GM19324 (cell line): ENCODE data around the gene MRPL39.
"Not testable (repeated sequence)": the region's sequence is repeated elsewhere in the genome, so short reads cannot be mapped to it uniquely, and the experiment has no call there.

ENCODE experiments used
- ATAC-seq: cut with Tn5 transposase; IDR thresholded peaks from one replicate; pipeline ENCODE4 v1.9.1; 2021; ENCODE audit warnings: mild to moderate bottlenecking, moderate library complexity; ENCODE audit not compliant: unreplicated experiment, low FRiP score

The MRPL39 gene

DNA sequence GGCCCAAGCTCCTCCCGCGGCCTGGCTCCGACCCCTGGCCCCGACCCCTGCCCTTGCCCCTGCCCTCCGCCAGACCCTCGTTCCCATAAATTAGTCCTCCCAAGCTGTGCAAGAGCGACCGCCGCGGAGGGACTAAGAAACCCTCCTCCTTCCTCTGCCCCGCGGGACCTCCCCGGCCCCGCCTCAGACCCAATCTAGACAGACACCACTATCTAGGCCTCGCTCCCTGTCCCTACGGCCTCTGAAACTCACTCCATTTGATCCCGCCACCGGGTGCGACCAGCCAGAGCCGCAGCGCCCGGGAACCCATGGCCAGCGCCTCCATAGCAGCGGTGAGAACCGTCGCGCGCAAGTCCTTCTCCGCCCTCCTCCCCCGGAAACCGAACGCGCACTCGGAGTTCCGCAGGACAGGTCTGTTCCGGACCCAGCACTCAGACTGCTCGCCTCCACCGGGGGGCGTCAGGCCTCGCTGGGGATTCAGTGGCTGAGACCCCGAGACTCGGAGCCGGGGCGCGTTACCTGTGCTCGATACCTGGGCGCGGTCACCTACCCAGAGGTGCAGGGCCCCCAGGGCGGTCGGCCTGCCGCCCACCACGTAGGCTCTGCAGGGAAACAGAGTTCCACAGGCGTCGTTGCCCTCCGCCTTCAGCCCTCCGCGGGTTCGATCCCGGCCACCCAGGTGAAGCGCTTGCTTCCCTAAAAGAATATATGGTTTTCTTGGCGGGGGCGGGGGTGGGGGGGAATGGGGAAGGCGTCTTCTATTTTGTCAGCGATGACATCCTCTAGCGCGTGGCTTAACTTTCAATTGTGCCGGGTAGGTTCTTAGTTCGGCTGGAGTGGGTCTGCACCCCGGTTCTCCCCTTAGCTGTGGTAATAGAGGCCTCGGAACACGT lies at the start of gene MRPL39:
Gene MRPL39, minus strand, starts transcription at position 331 of the 893 bp plus-strand sequence. Its CDS starts 6 bp downstream, at position 325.
- peak; percentile 94 for ATAC-seq

DNA sequence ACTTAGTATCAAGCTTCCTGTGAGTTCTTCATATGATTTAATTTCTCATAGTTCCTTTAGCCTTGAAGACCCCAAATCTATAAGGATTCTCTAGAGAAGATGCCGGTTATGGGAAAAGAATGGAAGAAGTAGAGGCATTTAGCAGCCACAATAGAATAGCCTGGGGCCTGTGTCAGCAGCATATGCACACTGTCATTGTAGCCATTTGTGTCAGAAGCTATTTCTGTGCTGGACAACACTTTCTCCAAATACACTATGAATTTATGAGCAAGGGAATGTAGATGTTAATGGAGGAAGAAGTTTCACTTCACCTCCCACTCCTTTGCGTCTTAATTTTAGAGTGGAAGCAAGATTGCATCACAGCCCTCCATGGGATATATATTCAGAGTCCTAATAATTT lies 49.1 kb upstream of the MRPL39 start:
- no peak for ATAC-seq

DNA sequence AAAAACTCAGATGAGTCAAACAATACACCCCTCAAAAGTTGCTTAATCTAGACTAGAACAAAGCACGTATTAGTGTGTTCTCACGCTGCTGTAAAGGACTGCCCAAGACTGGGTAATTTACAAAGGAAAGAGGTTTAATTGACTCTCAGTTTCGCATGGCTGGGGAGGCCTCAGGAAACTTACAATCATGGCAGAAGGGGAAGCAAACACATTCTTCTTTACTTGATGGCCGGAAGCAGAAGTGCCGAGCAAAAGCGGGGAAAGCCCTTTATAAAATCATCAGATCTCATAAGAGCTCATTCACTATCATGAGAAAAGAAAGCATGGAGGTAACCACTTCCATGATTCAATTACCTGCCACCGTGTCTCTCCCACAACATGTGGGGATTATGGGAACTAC lies 41.9 kb upstream of the MRPL39 start:
- ATAC-seq, result no peak

DNA sequence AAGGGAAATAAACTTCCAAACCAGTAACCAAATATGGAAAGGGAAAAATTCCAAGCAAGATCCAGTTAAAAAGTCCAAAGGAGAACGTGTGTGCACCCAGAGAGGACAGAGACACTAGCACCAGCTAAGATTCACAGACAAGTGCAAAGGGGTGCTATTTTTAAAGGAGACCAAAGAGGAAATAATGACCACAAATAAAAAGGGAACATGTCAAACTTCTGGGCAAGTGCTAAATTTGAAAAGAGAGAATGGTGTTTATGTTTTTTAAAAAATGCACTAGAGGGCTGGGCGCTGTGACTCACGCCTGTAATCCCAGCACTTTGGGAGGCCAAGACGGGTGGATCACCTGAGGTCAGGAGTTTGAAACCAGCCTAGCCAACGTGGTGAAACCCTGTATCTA lies 40.4 kb upstream of the MRPL39 start:
- ATAC-seq, result no peak

DNA sequence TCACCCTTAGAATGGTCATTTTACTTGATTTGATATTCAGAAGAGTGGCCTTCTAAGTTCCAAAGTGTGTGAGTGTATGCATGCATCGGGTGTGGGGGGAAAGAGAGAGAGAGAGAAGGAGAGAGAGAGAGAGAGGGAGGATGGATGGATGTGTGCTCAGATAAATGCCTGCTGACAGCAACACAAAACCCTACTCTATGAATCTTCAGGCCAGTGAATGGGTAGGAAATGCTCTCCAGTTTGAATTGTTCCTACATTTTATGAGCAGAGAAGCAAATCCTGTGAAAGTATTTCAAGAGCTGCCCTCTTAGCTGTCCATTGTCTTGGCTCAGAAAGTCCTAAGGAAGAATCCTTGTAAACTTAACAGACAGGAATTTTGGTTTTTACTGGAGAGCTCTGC lies 39.2 kb upstream of the MRPL39 start:
- no peak for ATAC-seq

DNA sequence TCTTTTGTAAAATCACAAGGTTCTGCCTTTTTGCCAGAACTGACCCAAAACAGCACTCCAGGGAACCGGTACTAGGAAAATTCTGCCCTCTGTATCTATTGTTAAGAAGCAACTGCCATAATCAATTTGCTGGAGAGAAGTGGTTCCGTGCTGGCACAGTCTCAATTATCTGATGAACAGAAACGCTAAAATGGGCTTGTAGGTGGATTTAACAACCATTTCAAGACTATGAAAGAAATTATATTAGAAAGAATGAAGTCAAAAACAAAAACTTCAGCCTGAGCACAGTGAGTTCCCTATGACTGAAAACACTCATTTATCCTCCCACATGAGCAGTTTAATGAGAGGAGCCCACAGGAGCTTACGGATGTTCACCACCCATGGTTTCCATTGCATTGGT lies 36.2 kb upstream of the MRPL39 start:
- no peak for ATAC-seq

DNA sequence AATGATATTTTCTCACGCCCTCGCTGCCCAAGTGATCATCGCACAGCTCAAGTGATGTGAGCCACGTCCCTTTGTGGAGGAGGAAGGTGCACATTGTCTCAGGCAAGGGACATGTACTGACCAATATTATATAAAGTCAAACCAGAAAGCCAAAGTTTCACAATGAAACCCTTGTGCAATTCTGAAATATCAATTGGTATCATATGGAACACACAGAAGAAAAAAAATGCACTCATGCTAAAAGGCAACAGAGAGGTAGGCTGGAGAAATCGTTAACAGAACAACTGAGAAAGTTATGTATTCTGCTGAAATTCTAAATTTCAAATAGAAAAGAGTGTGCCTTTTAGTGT lies 33.6 kb upstream of the MRPL39 start:
- ATAC-seq, result no peak

DNA sequence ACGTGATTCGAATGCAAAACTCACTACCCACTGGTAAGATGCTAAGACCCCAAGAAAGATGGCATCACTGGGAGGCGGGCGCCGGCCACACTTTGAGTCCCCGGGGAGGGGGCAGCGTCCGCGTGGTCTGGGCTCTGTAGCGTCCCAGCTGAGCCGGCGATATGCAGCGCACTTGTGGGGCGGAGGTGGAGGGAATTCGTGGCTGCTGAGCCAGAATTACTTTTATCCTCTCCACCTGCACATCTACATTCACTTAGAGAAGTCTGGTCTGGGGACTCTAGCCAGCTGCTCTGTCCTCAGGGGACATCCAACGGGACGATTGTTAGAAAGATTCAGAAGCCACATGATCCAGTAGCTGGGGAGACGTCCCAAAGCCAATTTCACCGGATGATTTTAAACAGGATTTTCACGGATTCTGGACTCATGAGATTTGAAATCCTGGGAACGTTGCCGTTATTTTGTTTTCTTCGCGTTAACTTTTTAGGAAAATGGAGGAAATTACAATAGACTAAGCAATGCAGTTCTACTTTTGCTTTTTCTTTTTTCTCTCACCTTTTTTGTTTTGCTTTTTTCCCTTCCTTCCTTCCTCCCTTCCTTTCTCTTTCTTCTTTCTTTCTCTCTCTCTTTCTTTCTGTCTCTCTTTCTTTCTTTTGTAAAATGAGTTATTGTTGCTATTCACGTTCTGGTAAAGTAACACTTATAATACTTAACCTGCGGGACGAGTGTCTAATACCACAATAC lies 33.1 kb upstream of the MRPL39 start:
- peak; percentile 32 for ATAC-seq

DNA sequence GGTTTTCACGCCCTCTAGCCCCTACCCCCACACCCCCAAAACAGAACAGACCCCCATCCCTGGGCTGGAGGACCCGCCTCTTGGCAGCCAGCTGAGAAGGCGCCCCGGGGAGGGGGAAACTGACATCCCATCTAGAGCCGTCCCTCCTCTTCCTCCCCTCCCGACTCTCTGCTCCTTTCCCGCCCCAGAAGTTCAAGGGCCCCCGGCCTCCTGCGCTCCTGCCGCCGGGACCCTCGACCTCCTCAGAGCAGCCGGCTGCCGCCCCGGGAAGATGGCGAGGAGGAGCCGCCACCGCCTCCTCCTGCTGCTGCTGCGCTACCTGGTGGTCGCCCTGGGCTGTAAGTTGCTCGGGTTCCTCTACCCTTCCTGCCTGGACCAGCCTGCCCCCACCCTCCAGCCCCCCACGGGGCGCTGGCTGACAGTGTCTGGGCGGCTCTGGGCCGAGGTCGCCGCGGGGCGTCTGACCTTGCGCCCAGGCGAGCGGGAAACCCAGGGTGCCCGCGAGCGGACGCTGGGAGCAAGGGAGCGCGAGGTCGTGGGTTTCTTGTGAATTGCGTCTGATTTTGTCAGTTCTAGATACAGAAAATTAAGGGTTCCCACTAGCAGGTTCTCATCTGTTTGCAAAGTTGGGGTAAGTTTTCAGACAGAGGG lies 32.4 kb upstream of the MRPL39 start:
- peak; percentile 71 for ATAC-seq

DNA sequence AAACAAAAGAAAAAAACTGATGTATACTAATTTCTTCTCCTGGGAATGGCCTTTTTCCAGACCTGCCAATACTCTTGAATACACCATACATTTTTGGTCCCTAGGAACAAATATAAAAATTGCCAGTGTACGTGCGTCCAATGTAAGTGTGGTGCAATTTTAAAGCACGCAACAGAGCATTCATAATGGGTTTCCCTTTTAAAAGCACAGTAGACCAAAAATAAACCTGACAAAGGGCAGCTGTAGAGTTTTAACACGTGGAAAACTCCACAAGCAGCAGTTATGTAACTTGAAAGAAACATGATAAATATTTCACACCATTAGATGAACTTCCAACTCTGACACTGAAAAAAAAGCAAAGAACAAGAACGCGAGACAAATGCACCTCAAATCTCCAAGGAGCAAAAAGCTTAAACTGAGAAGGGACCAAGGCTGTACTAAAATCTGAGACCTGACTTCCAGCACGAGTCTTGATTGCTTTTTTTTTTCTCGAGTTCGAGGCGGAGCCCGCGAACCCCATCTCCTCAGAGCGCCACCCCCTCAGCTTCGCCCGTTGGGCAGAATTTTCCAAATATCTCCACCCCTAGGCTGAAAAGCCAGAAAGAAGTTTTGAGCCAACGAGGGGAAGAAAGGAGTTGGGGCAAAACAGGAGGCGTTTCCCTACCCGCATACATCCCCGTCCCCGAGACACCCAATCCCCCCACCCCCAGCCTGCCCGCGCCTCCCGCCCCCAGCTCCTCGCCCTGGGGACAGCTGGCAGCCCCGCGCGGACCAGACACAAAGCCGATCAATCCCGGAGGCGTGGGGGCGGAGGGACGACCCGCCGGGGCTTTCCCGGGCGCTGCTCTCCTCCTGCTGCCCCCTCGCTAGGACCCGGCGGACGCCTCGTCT lies 31.6 kb upstream of the MRPL39 start, which contains the start of gene JAM2:
Gene JAM2, plus strand, starts transcription at position 599 of the 891 bp plus-strand sequence. CDS start 564 bp downstream, outside the sequence.
- ATAC-seq, result peak; percentile 39

DNA sequence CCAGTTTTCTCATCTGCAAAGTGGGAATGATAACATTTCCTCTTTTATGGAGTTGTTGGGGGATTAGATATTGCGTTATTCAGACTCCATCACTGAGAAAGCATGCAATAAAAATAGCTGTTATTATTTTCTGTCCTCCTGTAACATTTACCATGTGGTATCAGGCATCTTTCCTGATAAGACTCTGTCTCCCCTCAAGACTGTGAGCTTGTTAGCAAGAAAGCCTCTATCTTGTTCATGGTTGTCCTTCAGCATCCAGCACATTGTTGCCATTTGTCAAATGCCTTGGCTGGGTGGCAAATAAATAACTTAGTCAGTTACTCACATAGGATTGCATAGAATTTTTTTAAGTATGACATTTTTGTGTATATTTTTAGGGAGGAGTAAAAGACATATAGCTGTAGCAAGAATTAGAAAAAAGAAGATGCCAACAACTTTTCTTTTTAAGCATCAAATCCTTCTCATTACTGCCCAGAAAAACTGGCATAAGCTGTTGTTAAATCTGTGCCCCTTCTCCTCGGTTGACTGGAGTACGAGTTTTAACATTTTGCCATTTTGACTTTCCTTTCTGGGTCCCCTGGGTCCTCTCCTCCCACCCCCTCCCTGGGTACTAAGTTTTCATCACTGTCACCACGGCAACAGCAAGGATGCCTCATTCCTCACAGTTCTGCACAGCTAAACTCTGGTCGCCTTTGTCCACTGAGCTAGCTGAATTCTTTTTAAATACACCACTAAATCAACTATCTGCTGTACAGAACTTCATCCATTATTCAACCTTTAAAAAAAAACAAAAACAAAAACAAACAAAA lies 30.8 kb upstream of the MRPL39 start:
- no peak for ATAC-seq

DNA sequence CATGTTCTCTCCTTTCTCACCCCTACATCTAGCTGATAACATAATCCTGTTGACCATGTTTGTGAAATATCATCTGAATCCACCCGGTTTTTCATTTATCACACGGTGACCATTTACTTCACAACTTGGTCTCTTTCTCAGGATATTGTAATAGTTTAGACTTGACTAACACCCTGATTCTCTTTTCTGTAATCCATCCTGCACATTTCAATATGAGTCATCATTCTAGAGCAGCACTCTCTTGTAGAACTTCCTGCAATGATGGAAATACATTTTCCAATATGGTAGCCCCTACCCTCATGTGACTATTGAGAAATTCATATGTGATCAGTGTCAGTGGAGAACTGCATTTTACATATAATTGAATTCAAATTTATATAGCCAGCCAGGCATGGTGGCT lies 29.4 kb upstream of the MRPL39 start:
- ATAC-seq, result no peak

DNA sequence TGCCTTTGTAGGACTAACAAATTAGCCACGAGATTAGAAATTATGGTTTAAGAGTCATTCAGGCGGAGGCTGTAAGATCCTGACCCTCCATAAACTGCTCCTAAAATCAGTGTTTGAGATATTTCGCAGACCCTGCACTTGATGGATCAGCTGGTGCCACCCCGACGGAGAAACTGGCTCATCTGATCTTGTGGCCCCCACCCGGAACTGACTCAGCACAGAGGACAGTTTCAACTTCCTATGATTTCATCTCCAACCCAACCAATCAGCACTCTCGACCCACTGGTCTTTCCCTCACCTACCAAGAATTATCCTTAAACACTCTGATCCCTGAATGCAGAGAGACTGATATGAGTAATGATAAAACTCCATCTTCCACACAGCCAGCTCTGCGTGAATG lies 28.0 kb upstream of the MRPL39 start:
- ATAC-seq, result no peak

DNA sequence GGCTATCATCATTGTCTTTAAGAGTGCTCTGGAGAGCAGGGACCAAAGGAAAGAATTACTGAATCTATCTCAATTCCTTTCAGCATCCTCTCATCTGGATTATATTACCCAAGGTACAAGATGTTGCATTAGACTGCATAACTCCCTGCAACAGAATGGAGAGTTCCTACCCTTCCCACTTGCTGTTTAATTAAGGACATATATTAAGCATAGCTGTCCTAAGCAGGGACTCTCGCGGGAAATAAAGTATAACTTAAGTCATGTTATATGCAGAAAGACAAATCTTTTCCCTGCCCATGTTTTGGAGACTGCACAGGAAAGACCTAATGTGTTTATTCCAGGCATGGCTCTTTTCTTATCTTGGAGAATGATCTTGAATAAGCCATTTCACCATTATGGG lies 25.0 kb upstream of the MRPL39 start:
- ATAC-seq, result no peak

DNA sequence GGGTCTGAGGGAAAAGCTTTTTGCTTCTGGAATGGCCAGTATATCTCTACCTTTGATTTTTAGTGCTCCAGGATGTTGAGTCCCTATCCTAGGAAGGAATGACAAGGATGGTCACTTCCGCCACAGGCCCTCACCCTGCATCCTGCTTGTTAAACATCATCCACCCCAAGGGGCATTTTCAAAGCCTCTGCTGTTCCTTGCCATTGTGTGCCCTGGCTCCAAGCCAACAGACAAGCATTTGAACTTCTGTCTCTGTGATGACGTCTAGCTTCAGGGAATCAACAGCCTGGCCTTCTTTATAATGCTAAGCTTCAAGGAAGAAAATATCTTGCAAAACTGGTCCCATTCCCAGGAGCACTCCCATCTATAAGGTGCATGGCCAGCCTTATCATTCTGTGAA lies 19.5 kb upstream of the MRPL39 start:
- ATAC-seq, result no peak

DNA sequence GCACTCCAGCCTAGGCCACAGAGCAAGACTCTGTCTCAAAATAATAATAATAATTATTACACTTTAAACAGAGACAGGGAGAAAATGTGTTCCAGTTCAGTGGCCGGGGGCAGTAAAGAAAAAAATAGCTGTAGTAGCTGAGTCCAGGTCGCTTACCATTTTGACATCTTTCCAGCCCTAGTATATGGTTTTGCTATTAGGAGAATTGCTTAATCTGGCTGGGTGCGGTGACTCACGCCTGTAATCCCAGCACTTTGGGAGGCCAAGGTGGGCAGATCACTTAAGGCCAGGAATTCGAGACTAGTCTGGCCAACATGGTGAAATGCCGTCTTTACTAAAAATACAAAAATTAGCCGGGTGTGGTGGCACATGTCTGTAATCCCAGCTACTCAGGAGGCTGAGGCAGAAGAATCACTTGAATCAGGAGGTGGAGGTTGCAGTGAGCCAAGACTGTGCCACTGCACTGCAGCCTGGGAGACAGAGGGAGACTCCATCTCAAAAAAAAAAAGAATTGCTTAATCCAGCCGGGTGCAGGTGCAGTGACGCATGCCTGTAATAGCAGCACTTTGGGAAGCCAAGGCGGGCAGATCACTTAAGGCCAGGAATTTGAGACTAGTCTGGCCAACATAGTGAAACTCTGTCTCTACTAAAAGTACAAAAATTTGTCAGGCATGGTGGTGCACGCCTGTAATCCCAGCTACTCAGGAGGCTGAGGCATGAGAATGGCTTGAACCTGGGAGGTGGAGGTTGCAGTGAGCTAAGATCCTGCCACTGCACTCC lies 18.7 kb upstream of the MRPL39 start:
- ATAC-seq, result not testable (repeated sequence)

DNA sequence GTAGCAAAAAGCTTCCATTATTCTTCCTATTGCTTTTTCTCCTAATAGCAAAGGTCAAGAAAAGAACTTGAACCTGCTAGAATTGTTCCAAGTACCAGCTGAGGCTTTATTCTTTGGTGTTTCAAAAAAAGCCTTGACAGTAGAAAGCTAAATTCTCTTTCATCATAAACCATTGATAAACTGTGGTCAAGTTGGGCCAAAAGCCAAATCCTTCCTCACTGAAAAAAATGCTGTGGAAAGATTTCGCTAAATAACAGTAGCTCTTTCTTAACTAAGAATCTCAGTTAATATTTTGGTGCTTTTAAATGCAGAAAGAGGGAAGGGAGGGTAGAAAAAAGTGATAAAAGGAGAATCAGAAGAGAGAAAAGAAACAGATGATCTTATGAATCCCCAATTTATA lies 17.8 kb upstream of the MRPL39 start:
- ATAC-seq, result no peak

DNA sequence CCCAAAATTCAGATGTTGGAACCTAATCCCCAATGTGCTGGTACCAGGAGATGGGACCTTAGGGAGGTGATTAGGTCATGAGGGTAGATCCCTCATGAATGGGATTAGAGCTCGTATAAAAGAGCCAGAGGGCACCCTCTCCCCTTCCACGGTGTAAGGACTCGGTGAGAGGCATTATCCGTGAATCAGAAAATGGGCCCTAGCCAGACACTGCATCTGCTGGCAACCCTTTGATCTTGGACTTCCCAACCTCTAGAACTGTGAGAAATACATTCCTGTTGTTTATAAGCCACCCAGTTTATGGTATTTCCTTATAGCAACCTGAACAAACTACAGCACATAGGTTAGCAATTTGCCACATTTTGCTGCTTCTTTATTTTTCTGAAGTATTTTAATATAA lies 17.2 kb upstream of the MRPL39 start:
- ATAC-seq, result no peak

DNA sequence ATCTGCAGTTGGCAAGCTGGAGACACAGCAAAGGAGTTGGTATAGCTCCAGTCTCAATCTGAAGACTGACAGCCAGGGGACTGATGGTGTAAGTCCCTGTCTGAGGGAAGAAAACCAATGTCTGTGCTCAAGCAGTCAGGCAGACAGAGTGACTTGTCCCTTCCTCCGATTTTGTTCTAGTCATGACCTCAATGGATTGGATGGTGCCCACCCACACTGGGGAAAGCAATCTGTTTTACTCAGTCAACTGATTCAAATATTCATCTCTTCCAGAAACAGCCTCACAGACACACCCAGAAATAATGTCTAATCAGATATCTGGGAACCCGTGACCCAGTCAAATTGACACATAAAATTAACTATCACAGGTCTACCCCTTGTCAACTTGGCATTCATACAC lies 11.9 kb upstream of the MRPL39 start:
- ATAC-seq, result no peak
